CD14-positive monocyte (primary cell): Measurements from ENCODE around the gene GMPPA. TPM values are rescaled to one million over a fixed set of nuclear protein-coding genes. Genes with fewer than 3 reads are reported as not detected.
A peak's percentile ranks its signal among the peaks of the same experiment; 100 is the strongest.

Experiments used
- DNase-seq, 3 donors: peaks; one replicate each; pipeline ENCODE4 v3.0.0-alpha.2; 2011 to 2022
- H2AFZ ChIP-seq: 2 replicates; pipeline ENCODE4 v1.6.0; 2012; ENCODE audit warnings: mild to moderate bottlenecking, low read depth, low read length, inconsistent platforms; ENCODE audit not compliant: insufficient read depth, poor library complexity, severe bottlenecking
- H3K27ac ChIP-seq, 2 donors: 1 replicate in 1 of 2; 2 replicates in 1 of 2; pipeline ENCODE4 v1.5.1; 2012 to 2013; ENCODE audit warnings: low read length in 2 of 2, control low read depth in 1 of 2, inconsistent platforms in 1 of 2, low read depth in 1 of 2, mild to moderate bottlenecking in 1 of 2
- H3K27me3 ChIP-seq, 2 donors: one replicate each; pipeline versions ENCODE4 v1.6.0 to v1.6.1; 2011 to 2013; ENCODE audit warnings: low read length in 2 of 2; ENCODE audit not compliant: control insufficient read depth in 2 of 2, insufficient read depth in 2 of 2
- H3K36me3 ChIP-seq, 2 donors: replicated peaks in 1 of 2; 1 replicate in 1 of 2; 2 replicates in 1 of 2; pipeline versions ENCODE4 v1.5.1 to v1.6.1; 2012 to 2013; ENCODE audit warnings: low read length in 2 of 2, control low read depth in 1 of 2, inconsistent platforms in 1 of 2, mild to moderate bottlenecking in 1 of 2; ENCODE audit not compliant: insufficient read depth in 2 of 2, control insufficient read depth in 1 of 2
- H3K4me1 ChIP-seq, 2 donors: 1 replicate in 1 of 2; 2 replicates in 1 of 2; pipeline versions ENCODE4 v1.5.1 to v1.6.1; 2012 to 2013; ENCODE audit warnings: low read length in 2 of 2, control low read depth in 1 of 2, inconsistent platforms in 1 of 2, mild to moderate bottlenecking in 1 of 2, moderate library complexity in 1 of 2; ENCODE audit not compliant: insufficient read depth in 2 of 2, control insufficient read depth in 1 of 2
- H3K4me2 ChIP-seq: replicated peaks from 2 replicates; pipeline ENCODE3; 2012; ENCODE audit warnings: low read length, moderate library complexity, mild to moderate bottlenecking; ENCODE audit not compliant: poor library complexity, severe bottlenecking; ENCODE audit errors: extremely low read depth
- H3K4me3 ChIP-seq, 3 experiments: fragments of 200-600 bp in 1 of 3; sonication (generic) in 1 of 3; replicated peaks in 1 of 3; 1 replicate in 2 of 3; 2 replicates in 1 of 3; pipeline ENCODE4 v1.5.1; 2011 to 2013; ENCODE audit warnings: low read length in 3 of 3, mild to moderate bottlenecking in 3 of 3, control low read depth in 2 of 3, low read depth in 2 of 3, inconsistent platforms in 1 of 3, moderate library complexity in 1 of 3
- H3K79me2 ChIP-seq: 2 replicates; pipeline ENCODE4 v1.6.0; 2012; ENCODE audit warnings: mild to moderate bottlenecking, control low read depth, inconsistent platforms, low read length, moderate library complexity; ENCODE audit not compliant: insufficient read depth
- H3K9ac ChIP-seq: 2 replicates; pipeline ENCODE4 v1.6.0; 2017; ENCODE audit warnings: low read length, mild to moderate bottlenecking; ENCODE audit not compliant: insufficient read depth, poor library complexity, severe bottlenecking
- H3K9me3 ChIP-seq, 2 donors: replicated peaks in 1 of 2; 1 replicate in 1 of 2; 2 replicates in 1 of 2; pipeline versions ENCODE4 v1.5.1 to v1.6.1; 2012 to 2013; ENCODE audit warnings: low read length in 2 of 2, control low read depth in 1 of 2; ENCODE audit not compliant: control insufficient read depth in 1 of 2, insufficient read depth in 1 of 2
- H4K20me1 ChIP-seq: 2 replicates; pipeline ENCODE4 v1.6.0; 2012; ENCODE audit warnings: mild to moderate bottlenecking, low read length, control low read depth, moderate library complexity; ENCODE audit not compliant: insufficient read depth
- H3K27ac Mint-ChIP-seq, 7 donors: one replicate each; pipeline ENCODE4 v1.8.0; 2020; ENCODE audit warnings: mild to moderate bottlenecking in 7 of 7, mixed read lengths in 7 of 7, moderate library complexity in 6 of 7, inconsistent platforms in 2 of 7
- H3K27me3 Mint-ChIP-seq, 3 donors: one replicate each; pipeline ENCODE4 v1.8.0; 2021 to 2022; ENCODE audit warnings: low read depth in 3 of 3, mild to moderate bottlenecking in 3 of 3, mixed read lengths in 3 of 3, moderate library complexity in 3 of 3, inconsistent platforms in 1 of 3
- H3K36me3 Mint-ChIP-seq, 2 donors: one replicate each; pipeline ENCODE4 v1.8.0; 2020; ENCODE audit warnings: mixed read lengths in 2 of 2, inconsistent platforms in 1 of 2, mild to moderate bottlenecking in 1 of 2
- H3K4me1 Mint-ChIP-seq: one replicate; pipeline ENCODE4 v1.8.0; 2020; ENCODE audit warnings: mild to moderate bottlenecking, mixed read lengths
- H3K4me3 Mint-ChIP-seq, 2 donors: one replicate each; pipeline ENCODE4 v1.8.0; 2020; ENCODE audit warnings: mild to moderate bottlenecking in 2 of 2, mixed read lengths in 2 of 2, moderate library complexity in 1 of 2
- H3K9me3 Mint-ChIP-seq, 7 donors: one replicate each; pipeline ENCODE4 v1.8.0; 2020 to 2022; ENCODE audit warnings: mixed read lengths in 7 of 7, mild to moderate bottlenecking in 6 of 7, moderate library complexity in 6 of 7, inconsistent platforms in 2 of 7
- CTCF ChIP-seq: fragments of 200-600 bp; IDR thresholded peaks from one replicate; pipeline ENCODE4 v1.8.0; 2022; ENCODE audit warnings: antibody characterized with exemption, mild to moderate bottlenecking
- WGBS: methylation state at CpG from one replicate; pipeline ENCODE4 v1.1.5; 2013; ENCODE audit warnings: missing lambda C conversion rate; ENCODE audit not compliant: insufficient coverage; 5-methylcytosine and 5-hydroxymethylcytosine counted together
- intact Hi-C, 2 donors: fragments of 100-400 bp; cut with micrococcal nuclease; formaldehyde crosslinking; loops; one replicate each; pipeline versions ENCODE4 v1.15.0 to v1.15.1; 2023
- polyA plus RNA-seq, 3 donors: library from polyadenylated mRNA; depleted of rRNA in 1 of 3; unstranded in 2 of 3; stranded (reverse) in 1 of 3; fragments of 300-500 nt in 2 of 3; fragments of >200 nt in 1 of 3; fragmentation: Illumina TruSeq in 2 of 3; gene quantifications; 1 replicate in 2 of 3; 2 replicates in 1 of 3; pipeline ENCODE4 v1.2.3, GENCODE V29; 2012 to 2021

GMPPA gene
- polyA plus RNA-seq, 3 donors = 35.5 to 71.2 (median 35.9) TPM

GRCh38 chr2:219506153-219506801 is 7.6 kb downstream of the GMPPA start:
- TF ChIP-seq CTCF = no peak
- H4K20me1 ChIP-seq = peaks cover 6% of the 10 kb centered on the region
- Mint-ChIP-seq H3K9me3 (peaks cover 2 to 13% (median 10%) of the 10 kb centered on the region in 7 donors), H3K27me3 (peaks cover 24 to 33% (median 31%) of the 10 kb centered on the region in 3 donors), H3K27ac (peak overlapping the region in 1 of 7 donors; percentile 64), H3K4me1 (peaks cover 14% of the 10 kb centered on the region), H3K36me3 (peaks cover 56 to 62% of the 10 kb centered on the region in 2 donors), H3K4me3 (no peak overlapping the region)
- no peak for DNase-seq
- intact Hi-C loops = no loop called here
- H3K27ac ChIP-seq = no peak overlapping the region
- no peaks in the 10 kb centered on the region for H3K79me2 ChIP-seq
- H3K36me3 ChIP-seq = peaks cover 44 to 63% of the 10 kb centered on the region in 2 donors
- no peaks in the 10 kb centered on the region for H3K4me1 ChIP-seq
- 97% methylated on average over 23 of the region's 23 CpGs for WGBS
- H3K4me2 ChIP-seq = no peak overlapping the region
- H3K9ac ChIP-seq = no peak overlapping the region
- peaks cover 12 to 28% of the 10 kb centered on the region in 2 donors for H3K27me3 ChIP-seq
- H2AFZ ChIP-seq = no peak overlapping the region
- no peak overlapping the region for H3K4me3 ChIP-seq
- peaks cover 4 to 13% of the 10 kb centered on the region in 2 donors for H3K9me3 ChIP-seq

GRCh38 chr2:219506802-219507526 is 8.3 kb downstream of the GMPPA start:
- H3K27ac Mint-ChIP-seq = peak overlapping the region in 1 of 7 donors; percentile 64
- H3K79me2 ChIP-seq = no peaks in the 10 kb centered on the region
- H2AFZ ChIP-seq = no peak overlapping the region
- H3K4me3 ChIP-seq = no peak overlapping the region
- peaks cover 16 to 34% of the 10 kb centered on the region in 2 donors for H3K27me3 ChIP-seq
- H3K9me3 Mint-ChIP-seq = peaks cover 2 to 16% (median 12%) of the 10 kb centered on the region in 7 donors
- 100% methylated on average over 8 of the region's 17 CpGs for WGBS
- H3K27ac ChIP-seq = no peak overlapping the region
- intact Hi-C loops = no loop called here
- H3K36me3 ChIP-seq = peaks cover 41 to 56% of the 10 kb centered on the region in 2 donors
- peaks cover 14% of the 10 kb centered on the region for H3K4me1 Mint-ChIP-seq
- no peak overlapping the region for H3K4me2 ChIP-seq
- TF ChIP-seq CTCF = no peak
- no peaks in the 10 kb centered on the region for H3K4me1 ChIP-seq
- no peak for DNase-seq
- peaks cover 6% of the 10 kb centered on the region for H4K20me1 ChIP-seq
- H3K36me3 Mint-ChIP-seq = peaks cover 53 to 55% of the 10 kb centered on the region in 2 donors
- H3K27me3 Mint-ChIP-seq = peaks cover 26 to 40% (median 37%) of the 10 kb centered on the region in 3 donors
- H3K9me3 ChIP-seq = peaks cover 6 to 15% of the 10 kb centered on the region in 2 donors
- H3K9ac ChIP-seq = no peak overlapping the region
- peak overlapping the region in 1 of 2 donors; percentile 48 for H3K4me3 Mint-ChIP-seq
